Glutamatergic neuron (in vitro differentiated cells): ENCODE results near the gene PYGO2. TPM values are rescaled to one million over a fixed set of nuclear protein-coding genes. Genes with fewer than 3 reads are reported as not detected.

Experiments
- DNase-seq: peaks from one replicate; pipeline ENCODE4 v3.0.0; 2022
- H3K27ac Mint-ChIP-seq: one replicate; pipeline ENCODE4 v1.8.0; 2020; ENCODE audit warnings: mild to moderate bottlenecking, mixed read lengths, inconsistent platforms; ENCODE audit not compliant: unreplicated experiment
- H3K27me3 Mint-ChIP-seq: one replicate; pipeline ENCODE4 v1.8.0; 2020; ENCODE audit warnings: mild to moderate bottlenecking, moderate library complexity, mixed read lengths, inconsistent platforms; ENCODE audit not compliant: unreplicated experiment
- H3K36me3 Mint-ChIP-seq: one replicate; pipeline ENCODE4 v1.8.0; 2020; ENCODE audit warnings: mild to moderate bottlenecking, mixed read lengths, inconsistent platforms; ENCODE audit not compliant: unreplicated experiment
- H3K4me1 Mint-ChIP-seq: one replicate; pipeline ENCODE4 v1.8.0; 2020; ENCODE audit warnings: mild to moderate bottlenecking, low read depth, mixed read lengths, inconsistent platforms; ENCODE audit not compliant: unreplicated experiment
- H3K4me3 Mint-ChIP-seq: one replicate; pipeline ENCODE4 v1.8.0; 2020; ENCODE audit warnings: mild to moderate bottlenecking, mixed read lengths, inconsistent platforms; ENCODE audit not compliant: unreplicated experiment
- H3K9me3 Mint-ChIP-seq: one replicate; pipeline ENCODE4 v1.8.0; 2020; ENCODE audit warnings: mild to moderate bottlenecking, moderate library complexity, mixed read lengths, inconsistent platforms; ENCODE audit not compliant: unreplicated experiment
- total RNA-seq: library from RNA; stranded (reverse); fragmentation: NEBNext Ultra II Directional; extraction: Animal tissue kit (Norgen Biotek cat#: 25700); gene quantifications from one replicate; pipeline ENCODE4 v1.2.1, GENCODE V29; 2021; ENCODE audit not compliant: unreplicated experiment
- TF ChIP-seq, protein P1 (sequence below): fragments of 200-600 bp; sonication (generic); IDR thresholded peaks from one replicate; pipeline ENCODE4 v1.5.0; 2021; ENCODE audit not compliant: partially characterized antibody, unreplicated experiment

PYGO2 gene
- total RNA-seq, 1 donor from 2014 or later, result 32.7 TPM

GRCh38 chr1:155000411-155000725 lies 38.8 kb upstream of the PYGO2 start:
- Mint-ChIP-seq H3K27me3 (peaks cover 9% of the 10 kb centered on the region), H3K9me3 (peaks cover 5% of the 10 kb centered on the region), H3K4me3 (peak overlapping the region; percentile 88), H3K4me1 (peaks cover 7% of the 10 kb centered on the region), H3K36me3 (no peaks in the 10 kb centered on the region), H3K27ac (no peak overlapping the region)
- no peak for DNase-seq
- TF ChIP-seq, protein P1, sequence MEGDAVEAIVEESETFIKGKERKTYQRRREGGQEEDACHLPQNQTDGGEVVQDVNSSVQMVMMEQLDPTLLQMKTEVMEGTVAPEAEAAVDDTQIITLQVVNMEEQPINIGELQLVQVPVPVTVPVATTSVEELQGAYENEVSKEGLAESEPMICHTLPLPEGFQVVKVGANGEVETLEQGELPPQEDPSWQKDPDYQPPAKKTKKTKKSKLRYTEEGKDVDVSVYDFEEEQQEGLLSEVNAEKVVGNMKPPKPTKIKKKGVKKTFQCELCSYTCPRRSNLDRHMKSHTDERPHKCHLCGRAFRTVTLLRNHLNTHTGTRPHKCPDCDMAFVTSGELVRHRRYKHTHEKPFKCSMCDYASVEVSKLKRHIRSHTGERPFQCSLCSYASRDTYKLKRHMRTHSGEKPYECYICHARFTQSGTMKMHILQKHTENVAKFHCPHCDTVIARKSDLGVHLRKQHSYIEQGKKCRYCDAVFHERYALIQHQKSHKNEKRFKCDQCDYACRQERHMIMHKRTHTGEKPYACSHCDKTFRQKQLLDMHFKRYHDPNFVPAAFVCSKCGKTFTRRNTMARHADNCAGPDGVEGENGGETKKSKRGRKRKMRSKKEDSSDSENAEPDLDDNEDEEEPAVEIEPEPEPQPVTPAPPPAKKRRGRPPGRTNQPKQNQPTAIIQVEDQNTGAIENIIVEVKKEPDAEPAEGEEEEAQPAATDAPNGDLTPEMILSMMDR, result no peak

- peaks cover 5% of the 10 kb centered on the region for H3K9me3 Mint-ChIP-seq
- no peaks in the 10 kb centered on the region for H3K36me3 Mint-ChIP-seq
- TF ChIP-seq, protein P1, result no peak
- peaks cover 9% of the 10 kb centered on the region for H3K27me3 Mint-ChIP-seq
- no peak for DNase-seq
- H3K4me1 Mint-ChIP-seq, result peaks cover 7% of the 10 kb centered on the region
- peak overlapping the region; percentile 88 for H3K4me3 Mint-ChIP-seq
- H3K27ac Mint-ChIP-seq, result no peak overlapping the region
Measured at GRCh38 chr1:154999571-155000410, 38.2 kb upstream of the PYGO2 start.

GRCh38 chr1:154998818-154999570 lies 37.4 kb upstream of the PYGO2 start:
- peaks cover 5% of the 10 kb centered on the region for H3K27me3 Mint-ChIP-seq
- no peaks in the 10 kb centered on the region for H3K36me3 Mint-ChIP-seq
- peak overlapping the region; percentile 67 for H3K4me3 Mint-ChIP-seq
- peak; percentile 87 for DNase-seq
- peaks cover 4% of the 10 kb centered on the region for H3K4me1 Mint-ChIP-seq
- H3K9me3 Mint-ChIP-seq, result peaks cover 5% of the 10 kb centered on the region
- TF ChIP-seq, protein P1, result peak; percentile 92
- peak overlapping the region; percentile 22 for H3K27ac Mint-ChIP-seq

GRCh38 chr1:154998201-154998780 lies 36.7 kb upstream of the PYGO2 start:
- Mint-ChIP-seq H3K36me3 (no peaks in the 10 kb centered on the region), H3K4me3 (no peak overlapping the region), H3K9me3 (peaks cover 5% of the 10 kb centered on the region), H3K27ac (no peak overlapping the region), H3K4me1 (peaks cover 4% of the 10 kb centered on the region), H3K27me3 (peaks cover 5% of the 10 kb centered on the region)
- TF ChIP-seq, protein P1, result no peak
- no peak for DNase-seq
